HepG2 (cell line): ENCODE data around the gene TULP4. TPM values are rescaled to one million over a fixed set of nuclear protein-coding genes. Genes with fewer than 3 reads are reported as not detected.
"Not testable (repeated sequence)": the region's sequence is repeated elsewhere in the genome, so short reads cannot be mapped to it uniquely, and the experiment has no call there.

ENCODE experiments used
- ATAC-seq: fragments of 200-7000 bp; cut with Tn5 transposase; 3 replicates; pipeline ENCODE4 v1.9.1; 2020; ENCODE audit warnings: mild to moderate bottlenecking, moderate library complexity
- BruUV-seq: library from RNA; stranded (reverse); fragments of 400-500 nt; replicated peaks from 2 replicates; lab custom pipeline; 2021; lab: Mats Ljungman, UMichigan
- CTCF ChIA-PET: fragments of 300-600 bp; formaldehyde crosslinking; extraction: SDS; loops from one replicate; lab custom pipeline; 2021; ENCODE audit warnings: low total read pairs, inconsistent platforms, low intra/inter-chr PET ratio; lab: Yijun Ruan, JAX
- POLR2A ChIA-PET: fragments of 350-600 bp; sonication (Branson Sonifier 250); formaldehyde crosslinking; loops from one replicate; lab custom pipeline; 2020; ENCODE audit warnings: antibody characterized with exemption, inconsistent platforms; lab: Yijun Ruan, JAX
- DNase-seq: peaks from one replicate; pipeline ENCODE4 v3.0.0-alpha.2; 2015; ENCODE audit warnings: low spot score
- FAIRE-seq: peaks from 3 replicates; lab custom pipeline; 2011; peaks lifted over from hg19 to GRCh38; lab: Jason Lieb, UNC
- H2AFZ ChIP-seq: one replicate; pipeline ENCODE4 v1.6.1; 2011; ENCODE audit warnings: low read length, inconsistent platforms
- H3K27ac ChIP-seq: fragments of 300-600 bp; 3 replicates; pipeline ENCODE4 v1.8.0; 2011; ENCODE audit warnings: mixed run types, mild to moderate bottlenecking, mixed read lengths, low read length, inconsistent platforms; ENCODE audit not compliant: insufficient read depth; ENCODE audit errors: extremely low read length
- H3K27me3 ChIP-seq, 2 experiments: fragments of 200-600 bp in 1 of 2; 2 replicates in 1 of 2; 3 replicates in 1 of 2; pipeline versions ENCODE4 v1.6.0 to v1.8.0; 2011; ENCODE audit warnings: low read length in 2 of 2, mild to moderate bottlenecking in 2 of 2, moderate library complexity in 2 of 2, inconsistent platforms in 1 of 2; ENCODE audit not compliant: insufficient read depth in 2 of 2, control insufficient read depth in 1 of 2
- H3K36me3 ChIP-seq, 2 experiments: fragments of 200-600 bp in 1 of 2; replicated peaks in 1 of 2; 2 replicates in 1 of 2; 3 replicates in 1 of 2; pipeline versions ENCODE4 v1.5.1 to v1.8.0; 2011; ENCODE audit warnings: low read length in 2 of 2, inconsistent platforms in 1 of 2; ENCODE audit not compliant: insufficient read depth in 2 of 2, control insufficient read depth in 1 of 2
- H3K4me1 ChIP-seq: 2 replicates; pipeline ENCODE4 v1.5.1; 2012; ENCODE audit warnings: low read length, inconsistent platforms; ENCODE audit not compliant: insufficient read depth
- H3K4me2 ChIP-seq: 2 replicates; pipeline ENCODE4 v1.6.0; 2011; ENCODE audit warnings: low read depth, low read length, inconsistent platforms
- H3K4me3 ChIP-seq, 3 experiments: fragments of 200-600 bp in 1 of 3; sonication (generic), shearing (Covaris generic) in 1 of 3; replicated peaks in 1 of 3; 2 replicates each; pipeline ENCODE4 v1.5.1; 2011 to 2016; ENCODE audit warnings: low read length in 3 of 3, inconsistent platforms in 2 of 3, low read depth in 2 of 3, mild to moderate bottlenecking in 2 of 3, control low read depth in 1 of 3, mixed read lengths in 1 of 3; ENCODE audit not compliant: insufficient read depth in 1 of 3
- H3K79me2 ChIP-seq: one replicate; pipeline ENCODE4 v1.6.1; 2011; ENCODE audit warnings: low read length, inconsistent platforms; ENCODE audit not compliant: insufficient read depth
- H3K9ac ChIP-seq: 2 replicates; pipeline ENCODE4 v1.6.0; 2011; ENCODE audit warnings: mild to moderate bottlenecking, low read depth, low read length, inconsistent platforms; ENCODE audit not compliant: insufficient read depth
- H3K9me3 ChIP-seq: 2 replicates; pipeline ENCODE4 v1.5.1; 2012; ENCODE audit warnings: mild to moderate bottlenecking, low read length
- H4K20me1 ChIP-seq: 2 replicates; pipeline ENCODE4 v1.6.0; 2011; ENCODE audit warnings: inconsistent platforms, mild to moderate bottlenecking, low read length, moderate library complexity; ENCODE audit not compliant: insufficient read depth
- FOXC1 ChIP-seq: sonication (generic); formaldehyde crosslinking; IDR thresholded peaks from 2 replicates; pipeline ENCODE4 v1.8.0; 2022; ENCODE audit warnings: mild to moderate bottlenecking, missing genetic modification reagents, borderline replicate concordance
- TEAD2 ChIP-seq: sonication (generic); formaldehyde crosslinking; IDR thresholded peaks from 2 replicates; pipeline ENCODE4 v1.9.0; 2021; ENCODE audit warnings: missing genetic modification reagents
- ZBTB20 ChIP-seq: sonication (generic); formaldehyde crosslinking; IDR thresholded peaks from 2 replicates; pipeline ENCODE4 v1.8.1; 2023; ENCODE audit warnings: missing genetic modification reagents, low read depth, mild to moderate bottlenecking, borderline replicate concordance
- ZBTB7B ChIP-seq: sonication (generic); formaldehyde crosslinking; IDR thresholded peaks from 2 replicates; pipeline ENCODE4 v1.4.0; 2020; ENCODE audit warnings: missing genetic modification reagents
- whole genome bisulfite sequencing: methylation state at CpG from one replicate; pipeline ENCODE4 v1.1.6; 2017; ENCODE audit warnings: low lambda C conversion rate; 5-methylcytosine and 5-hydroxymethylcytosine counted together
- in situ Hi-C: cut with HindIII; loops from 2 replicates; pipeline ENCODE4 v1.10.0; 2017; ENCODE audit warnings: low pct_unique_long_range_greater_than_20kb; ENCODE audit not compliant: extremely low pct_ligation_motif_present
- intact Hi-C: fragments of 100-400 bp; cut with micrococcal nuclease; formaldehyde crosslinking; loops from one replicate; pipeline ENCODE4 v1.10.0; 2022; ENCODE audit not compliant: unreplicated experiment
- polyA plus RNA-seq, 8 experiments: library from polyadenylated mRNA; depleted of rRNA in 3 of 8; stranded (reverse) in 7 of 8; unstranded in 1 of 8; fragments of >200 nt; fragmentation: Illumina TruSeq in 4 of 8; extraction: Trizol in 4 of 8; gene quantifications; 2 replicates each; pipeline versions ENCODE4 v1.2.1 to v1.2.3, GENCODE V29; 2011 to 2016; ENCODE audit warnings: low read depth in 4 of 8, missing spikeins in 1 of 8, mixed read lengths in 1 of 8; ENCODE audit not compliant: insufficient read depth in 1 of 8
- total RNA-seq, 5 experiments: library from RNA; depleted of rRNA; stranded (reverse); fragments of >200 nt; fragmentation: Illumina TruSeq; extraction: Trizol; gene quantifications; 2 replicates each; pipeline ENCODE4 v1.2.3, GENCODE V29; 2016; ENCODE audit warnings: low read depth in 1 of 5
- TF ChIP-seq, protein P1 (sequence below): sonication (generic); formaldehyde crosslinking; conservative IDR thresholded peaks from 2 replicates; pipeline ENCODE4 v1.8.1; 2023; ENCODE audit warnings: missing genetic modification reagents
- TF ChIP-seq, protein P2 (sequence below): sonication (generic); formaldehyde crosslinking; IDR thresholded peaks from 2 replicates; pipeline ENCODE4 v1.5.1; 2020; ENCODE audit warnings: mild to moderate bottlenecking, missing genetic modification reagents

Gene TULP4
- total and polyA plus RNA-seq, 2 of the 13 experiments (the other 11 are each of a cell fraction or from before 2014, with no cell fraction given), result 21.1 to 122 TPM

DNA sequence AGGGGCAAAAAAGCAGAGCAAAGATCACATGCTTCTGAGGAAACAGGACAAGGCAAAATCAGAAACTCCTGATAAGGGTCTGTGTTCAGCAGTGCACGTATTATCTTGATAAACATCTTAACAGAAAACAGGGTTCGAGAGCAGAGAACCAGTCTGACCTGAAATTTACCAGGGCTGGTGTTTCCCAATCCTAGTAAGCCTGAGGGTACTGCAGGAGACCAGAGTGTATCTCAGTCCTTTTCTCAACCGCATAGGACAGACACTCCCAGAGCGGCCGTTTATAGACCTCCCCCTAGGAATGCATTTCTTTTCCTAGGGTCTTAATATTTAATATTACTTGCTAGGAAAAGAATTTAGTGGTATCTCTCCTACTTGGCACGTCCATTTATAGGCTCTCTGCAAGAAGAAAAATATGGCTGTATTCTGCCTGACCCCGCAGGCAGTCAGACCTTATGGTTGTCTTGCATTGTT, 15.4 kb upstream of the TULP4 start:
- Histone ChIP-seq H3K79me2 (peaks cover 18% of the 10 kb centered on the region), H3K9me3 (peaks cover 15% of the 10 kb centered on the region), H3K36me3 (peaks cover 0 to 28% of the 10 kb centered on the region in 2 experiments), H3K27ac (peak overlapping the region; percentile 64), H3K9ac (peak overlapping the region; percentile 32; the same call in 1 of the 2 replicates), H3K4me1 (peaks cover 66% of the 10 kb centered on the region)
- intact Hi-C loops, FAIRE-seq, H3K27me3 ChIP-seq, H3K4me3 ChIP-seq, DNase-seq, ATAC-seq, POLR2A ChIA-PET, H4K20me1 ChIP-seq, H3K4me2 ChIP-seq, CTCF ChIA-PET, in situ Hi-C loops, H2AFZ ChIP-seq: not testable (repeated sequence)
- TF ChIP-seq, protein P1, sequence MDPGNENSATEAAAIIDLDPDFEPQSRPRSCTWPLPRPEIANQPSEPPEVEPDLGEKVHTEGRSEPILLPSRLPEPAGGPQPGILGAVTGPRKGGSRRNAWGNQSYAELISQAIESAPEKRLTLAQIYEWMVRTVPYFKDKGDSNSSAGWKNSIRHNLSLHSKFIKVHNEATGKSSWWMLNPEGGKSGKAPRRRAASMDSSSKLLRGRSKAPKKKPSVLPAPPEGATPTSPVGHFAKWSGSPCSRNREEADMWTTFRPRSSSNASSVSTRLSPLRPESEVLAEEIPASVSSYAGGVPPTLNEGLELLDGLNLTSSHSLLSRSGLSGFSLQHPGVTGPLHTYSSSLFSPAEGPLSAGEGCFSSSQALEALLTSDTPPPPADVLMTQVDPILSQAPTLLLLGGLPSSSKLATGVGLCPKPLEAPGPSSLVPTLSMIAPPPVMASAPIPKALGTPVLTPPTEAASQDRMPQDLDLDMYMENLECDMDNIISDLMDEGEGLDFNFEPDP, result 0 out of 2 replicates have a peak, but pooled peaks have one; percentile 59
- TF ChIP-seq ZBTB7B (CRISPR knock-in tag) (0 out of 2 replicates have a peak, but pooled peaks have one; percentile 4), TEAD2 (CRISPR knock-in tag) (0 out of 2 replicates have a peak, but pooled peaks have one; percentile 4), ZBTB20 (0 out of 2 replicates have a peak, but pooled peaks have one; percentile 5), FOXC1 (0 out of 2 replicates have a peak, but pooled peaks have one; percentile 25)
- TF ChIP-seq, protein P2, sequence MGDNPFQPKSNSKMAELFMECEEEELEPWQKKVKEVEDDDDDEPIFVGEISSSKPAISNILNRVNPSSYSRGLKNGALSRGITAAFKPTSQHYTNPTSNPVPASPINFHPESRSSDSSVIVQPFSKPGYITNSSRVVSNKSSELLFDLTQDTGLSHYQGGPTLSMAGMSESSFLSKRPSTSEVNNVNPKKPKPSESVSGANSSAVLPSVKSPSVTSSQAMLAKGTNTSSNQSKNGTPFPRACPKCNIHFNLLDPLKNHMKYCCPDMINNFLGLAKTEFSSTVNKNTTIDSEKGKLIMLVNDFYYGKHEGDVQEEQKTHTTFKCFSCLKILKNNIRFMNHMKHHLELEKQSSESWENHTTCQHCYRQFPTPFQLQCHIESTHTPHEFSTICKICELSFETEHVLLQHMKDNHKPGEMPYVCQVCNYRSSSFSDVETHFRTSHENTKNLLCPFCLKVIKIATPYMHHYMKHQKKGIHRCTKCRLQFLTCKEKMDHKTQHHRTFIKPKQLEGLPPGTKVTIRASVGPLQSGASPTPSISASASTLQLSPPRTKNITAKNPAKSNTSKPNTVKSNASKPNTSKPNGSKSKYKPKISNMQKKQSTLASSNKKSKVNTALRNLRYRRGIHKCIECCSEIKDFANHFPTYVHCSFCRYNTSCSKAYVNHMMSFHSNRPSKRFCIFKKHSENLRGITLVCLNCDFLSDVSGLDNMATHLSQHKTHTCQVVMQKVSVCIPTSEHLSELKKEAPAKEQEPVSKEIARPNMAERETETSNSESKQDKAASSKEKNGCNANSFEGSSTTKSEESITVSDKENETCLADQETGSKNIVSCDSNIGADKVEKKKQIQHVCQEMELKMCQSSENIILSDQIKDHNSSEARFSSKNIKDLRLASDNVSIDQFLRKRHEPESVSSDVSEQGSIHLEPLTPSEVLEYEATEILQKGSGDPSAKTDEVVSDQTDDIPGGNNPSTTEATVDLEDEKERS (CRISPR knock-in tag), result 0 out of 2 replicates have a peak, but pooled peaks have one; percentile 30
- WGBS, result 83% methylated on average over 7 of the region's 7 CpGs
- TSS peak; percentile 11 for BruUV-seq

DNA sequence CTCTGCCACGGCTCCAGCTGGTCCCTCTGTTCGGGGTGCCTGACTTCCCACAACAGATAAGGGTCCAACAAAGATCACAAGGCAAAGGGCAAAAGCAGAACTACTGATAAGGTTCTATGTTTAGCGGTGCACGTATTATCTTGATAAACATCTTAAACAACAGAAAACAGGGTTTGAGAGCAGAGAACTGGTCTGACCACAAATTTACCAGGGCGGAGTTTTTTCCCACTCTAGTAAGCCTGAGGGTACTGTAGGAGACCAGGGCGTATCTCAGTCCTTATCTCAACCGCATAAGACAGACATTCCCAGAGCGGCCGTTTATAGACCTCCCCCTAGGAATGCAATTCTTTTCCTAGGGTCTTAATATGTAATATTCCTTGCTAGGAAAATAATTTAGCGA, 14.6 kb upstream of the TULP4 start:
- peaks cover 66% of the 10 kb centered on the region for H3K4me1 ChIP-seq
- H3K9me3 ChIP-seq, result peaks cover 15% of the 10 kb centered on the region
- DNase-seq, H3K27ac ChIP-seq, intact Hi-C loops, BruUV-seq, POLR2A ChIA-PET, H3K4me2 ChIP-seq, H3K4me3 ChIP-seq, H3K9ac ChIP-seq, H4K20me1 ChIP-seq, H2AFZ ChIP-seq, ATAC-seq, CTCF ChIA-PET, H3K27me3 ChIP-seq, in situ Hi-C loops, FAIRE-seq: not testable (repeated sequence)
- H3K79me2 ChIP-seq, result peaks cover 14% of the 10 kb centered on the region
- 95% methylated on average over 10 of the region's 10 CpGs for WGBS
- H3K36me3 ChIP-seq, result peaks cover 0 to 28% of the 10 kb centered on the region in 2 experiments
